ENCODE results near the gene KPNA3.

KPNA3 gene

GRCh38 chr13:49777746-49778614, 14.5 kb downstream of the KPNA3 start:
- Histone ChIP-seq H3K9me3 (ENCODE audit: insufficient read depth, low read depth, low read length) (no peaks in the 10 kb centered on the region), H3K9ac (ENCODE audit: low read depth, low read length, poor library complexity, severe bottlenecking) (no peak overlapping the region), H3K27me3 (ENCODE audit: insufficient read depth, low read length, poor library complexity, severe bottlenecking) (no peaks in the 10 kb centered on the region), H3K4me3 (ENCODE audit: low read length, poor library complexity, severe bottlenecking) (no peak overlapping the region), H3K9me2 (replicated peaks; ENCODE audit: low read depth, low read length) (no peaks in the 10 kb centered on the region), H4K20me1 (ENCODE audit: insufficient read depth, low read length, poor library complexity, severe bottlenecking) (peaks cover 86% of the 10 kb centered on the region), H3K79me2 (ENCODE audit: insufficient read depth, low read length) (peaks cover 96% of the 10 kb centered on the region), H3K4me2 (ENCODE audit: low read depth, low read length, poor library complexity, severe bottlenecking) (peak overlapping the region; percentile 10), H3K36me3 (ENCODE audit: insufficient read depth, low read length) (no peaks in the 10 kb centered on the region), H3F3A (ENCODE audit: low read depth) (no peaks in the 10 kb centered on the region), H3K4me1 (ENCODE audit: insufficient read depth, low read length, poor library complexity, severe bottlenecking) (peaks cover 17% of the 10 kb centered on the region), H2AFZ (ENCODE audit: low read length) (no peak overlapping the region)
- TF ChIP-seq CTCF (conservative IDR thresholded peaks at IDR 0.05; ENCODE audit: low read length) = no peak
- TF ChIP-seq EZH2phosphoT487 (IDR thresholded peaks at IDR 0.05; ENCODE audit: borderline replicate concordance) = no peak

- Histone ChIP-seq H3K9me2 (replicated peaks; ENCODE audit: low read depth, low read length) (no peaks in the 10 kb centered on the region), H4K20me1 (ENCODE audit: insufficient read depth, low read length, poor library complexity, severe bottlenecking) (peaks cover 83% of the 10 kb centered on the region), H3K4me1 (ENCODE audit: insufficient read depth, low read length, poor library complexity, severe bottlenecking) (peaks cover 16% of the 10 kb centered on the region), H3K36me3 (ENCODE audit: insufficient read depth, low read length) (no peaks in the 10 kb centered on the region), H3K79me2 (ENCODE audit: insufficient read depth, low read length) (peaks cover 96% of the 10 kb centered on the region), H3K4me3 (ENCODE audit: low read length, poor library complexity, severe bottlenecking) (no peak overlapping the region), H3K9ac (ENCODE audit: low read depth, low read length, poor library complexity, severe bottlenecking) (no peak overlapping the region), H3F3A (ENCODE audit: low read depth) (no peaks in the 10 kb centered on the region), H3K9me3 (ENCODE audit: insufficient read depth, low read depth, low read length) (no peaks in the 10 kb centered on the region), H3K27me3 (ENCODE audit: insufficient read depth, low read length, poor library complexity, severe bottlenecking) (no peaks in the 10 kb centered on the region), H3K4me2 (ENCODE audit: low read depth, low read length, poor library complexity, severe bottlenecking) (no peak overlapping the region), H2AFZ (ENCODE audit: low read length) (no peak overlapping the region)
- TF ChIP-seq EZH2phosphoT487 (IDR thresholded peaks at IDR 0.05; ENCODE audit: borderline replicate concordance) = no peak
- TF ChIP-seq CTCF (conservative IDR thresholded peaks at IDR 0.05; ENCODE audit: low read length) = no peak
Observed at GRCh38 chr13:49776871-49777270, 15.6 kb downstream of the KPNA3 start.

GRCh38 chr13:49774376-49775005, 18.0 kb downstream of the KPNA3 start:
- Histone ChIP-seq H2AFZ (ENCODE audit: low read length) (no peak overlapping the region), H3K9ac (ENCODE audit: low read depth, low read length, poor library complexity, severe bottlenecking) (no peak overlapping the region), H3F3A (ENCODE audit: low read depth) (no peaks in the 10 kb centered on the region), H3K79me2 (ENCODE audit: insufficient read depth, low read length) (peaks cover 98% of the 10 kb centered on the region), H3K4me1 (ENCODE audit: insufficient read depth, low read length, poor library complexity, severe bottlenecking) (peaks cover 16% of the 10 kb centered on the region), H3K27me3 (ENCODE audit: insufficient read depth, low read length, poor library complexity, severe bottlenecking) (no peaks in the 10 kb centered on the region), H4K20me1 (ENCODE audit: insufficient read depth, low read length, poor library complexity, severe bottlenecking) (peaks cover 69% of the 10 kb centered on the region), H3K4me3 (ENCODE audit: low read length, poor library complexity, severe bottlenecking) (no peak overlapping the region), H3K9me2 (replicated peaks; ENCODE audit: low read depth, low read length) (no peaks in the 10 kb centered on the region), H3K9me3 (ENCODE audit: insufficient read depth, low read depth, low read length) (no peaks in the 10 kb centered on the region), H3K4me2 (ENCODE audit: low read depth, low read length, poor library complexity, severe bottlenecking) (no peak overlapping the region), H3K36me3 (ENCODE audit: insufficient read depth, low read length) (no peaks in the 10 kb centered on the region)
- TF ChIP-seq EZH2phosphoT487 (IDR thresholded peaks at IDR 0.05; ENCODE audit: borderline replicate concordance) = no peak
- no peak for TF ChIP-seq CTCF (conservative IDR thresholded peaks at IDR 0.05; ENCODE audit: low read length)

Measured in Loucy (cell line).